Kidney (tissue), 14 donors: Measurements from ENCODE around the gene PALLD. TPM values are rescaled to one million over a fixed set of nuclear protein-coding genes. Genes with fewer than 3 reads are reported as not detected.

Experiments
- DNase-seq, 5 donors: peaks; one replicate each; pipeline ENCODE4 v3.0.0-alpha.2; 2013 to 2020
- FAIRE-seq: peaks from 2 replicates; lab custom pipeline; 2012; peaks lifted over from hg19 to GRCh38; lab: Jason Lieb, UNC
- H3K27ac ChIP-seq, 2 donors: one replicate each; pipeline ENCODE4 v1.7.0; 2013; ENCODE audit warnings: low read depth in 2 of 2, low read length in 2 of 2, inconsistent platforms in 1 of 2
- H3K27me3 ChIP-seq: one replicate; pipeline ENCODE4 v1.7.1; 2013; ENCODE audit warnings: low read length, inconsistent platforms; ENCODE audit not compliant: control insufficient read depth, insufficient read depth
- H3K36me3 ChIP-seq, 3 donors: one replicate each; pipeline versions ENCODE4 v1.7.0 to v1.7.1; 2013; ENCODE audit warnings: low read length in 3 of 3, control low read depth in 1 of 3, inconsistent platforms in 1 of 3; ENCODE audit not compliant: insufficient read depth in 3 of 3, control insufficient read depth in 2 of 3
- H3K4me1 ChIP-seq, 3 donors: one replicate each; pipeline versions ENCODE4 v1.7.0 to v1.7.1; 2013; ENCODE audit warnings: low read length in 3 of 3, inconsistent platforms in 1 of 3, low read depth in 1 of 3; ENCODE audit not compliant: control insufficient read depth in 2 of 3, insufficient read depth in 2 of 3
- H3K4me3 ChIP-seq, 3 donors: one replicate each; pipeline versions ENCODE4 v1.7.0 to v1.8.1; 2013; ENCODE audit warnings: low read length in 3 of 3, control low read depth in 1 of 3, inconsistent platforms in 1 of 3
- H3K9ac ChIP-seq, 3 donors: one replicate each; pipeline versions ENCODE4 v1.7.0 to v1.7.1; 2013; ENCODE audit warnings: low read length in 3 of 3, control low read depth in 1 of 3, inconsistent platforms in 1 of 3
- H3K9me3 ChIP-seq, 3 donors: one replicate each; pipeline versions ENCODE4 v1.7.0 to v1.7.1; 2013; ENCODE audit warnings: low read length in 3 of 3, control low read depth in 1 of 3, inconsistent platforms in 1 of 3; ENCODE audit not compliant: control insufficient read depth in 2 of 3, insufficient read depth in 1 of 3
- CTCF ChIP-seq: IDR thresholded peaks from 3 replicates; pipeline ENCODE4 v1.5.1; 2012; ENCODE audit warnings: mild to moderate bottlenecking, moderate library complexity, borderline replicate concordance; ENCODE audit not compliant: insufficient read depth; ENCODE audit errors: extremely low read depth
- intact Hi-C: fragments of 100-400 bp; cut with DNase I; formaldehyde crosslinking; loops from one replicate; pipeline ENCODE4 v1.11.1; 2022
- polyA plus RNA-seq: library from polyadenylated mRNA; stranded (reverse); fragments of 350-450 nt; fragmentation: Illumina TruSeq; extraction: RNeasy Lipid Tissue Mini Kit (QIAGEN cat#74804); gene quantifications from one replicate; pipeline ENCODE4 v1.2.3, GENCODE V29; 2014; ENCODE audit warnings: low read depth, low replicate concordance; ENCODE audit not compliant: insufficient read depth
- total RNA-seq: library from RNA; stranded (reverse); fragmentation: NEBNext Ultra II Directional; extraction: Animal tissue kit (Norgen Biotek cat#: 25700); gene quantifications from one replicate; pipeline ENCODE4 v1.2.1, GENCODE V29; 2021
- donor health status: control.
- donor health status: control.
- donor health status: control.
- donor health status: control.
- donor health status: control.
- donor health status: DM: yes; HTN: yes; CAD: no.
- donor health status: Normal renal cell carcinoma (clear cell type).

Gene PALLD
- total and polyA plus RNA-seq, 2 donors from 2014 or later = 43.4 to 120 TPM

GRCh38 chr4:168707205-168707604, 210.4 kb downstream of the PALLD start:
- intact Hi-C loops = no loop called here
- TF ChIP-seq CTCF = no peak
- no peak for DNase-seq
- Histone ChIP-seq H3K27ac (no peak overlapping the region), H3K4me1 (peaks cover 2 to 5% (median 5%) of the 10 kb centered on the region in 3 donors), H3K9ac (no peak overlapping the region), H3K27me3 (no peaks in the 10 kb centered on the region), H3K36me3 (no peaks in the 10 kb centered on the region), H3K4me3 (no peak overlapping the region), H3K9me3 (no peaks in the 10 kb centered on the region)
- FAIRE-seq = no peak

- no peak for TF ChIP-seq CTCF
- no peak overlapping the region for H3K4me3 ChIP-seq
- no peaks in the 10 kb centered on the region for H3K9me3 ChIP-seq
- H3K27ac ChIP-seq = no peak overlapping the region
- H3K36me3 ChIP-seq = no peaks in the 10 kb centered on the region
- H3K4me1 ChIP-seq = peaks cover 2 to 5% (median 5%) of the 10 kb centered on the region in 3 donors
- no peaks in the 10 kb centered on the region for H3K27me3 ChIP-seq
- FAIRE-seq (no peak), DNase-seq (no peak)
- H3K9ac ChIP-seq = no peak overlapping the region
- intact Hi-C loops = no loop called here
These were observed 211.3 kb downstream of the PALLD start for GRCh38 chr4:168708108-168708507.

GRCh38 chr4:168710353-168710946, 213.6 kb downstream of the PALLD start:
- FAIRE-seq = peak; percentile 96
- intact Hi-C loops = no loop called here
- H3K27ac ChIP-seq = no peak overlapping the region

More at GRCh38 chr4:168710353-168710946, 213.6 kb downstream of the PALLD start:
- Histone ChIP-seq H3K36me3 (no peaks in the 10 kb centered on the region), H3K27me3 (no peaks in the 10 kb centered on the region), H3K4me3 (no peak overlapping the region), H3K9me3 (no peaks in the 10 kb centered on the region), H3K4me1 (peaks cover 2 to 5% (median 5%) of the 10 kb centered on the region in 3 donors), H3K9ac (no peak overlapping the region)
- TF ChIP-seq CTCF = peak; percentile 61
- peak in 3 of 5 donors; percentile 35 to 76 (median 66) for DNase-seq
